HepG2 (cell line): ENCODE data around the gene ATAD1.

Experiments used
- EP300 ChIP-seq, 3 experiments: sonication (generic) in 1 of 3; formaldehyde crosslinking in 1 of 3; IDR thresholded peaks; 2 replicates each; pipeline versions ENCODE4 v1.5.1 to v1.6.1; 2011 to 2020; ENCODE audit warnings: low read depth in 2 of 3, low read length in 2 of 3, borderline replicate concordance in 1 of 3, improper control_type of control experiment in 1 of 3, mild to moderate bottlenecking in 1 of 3, missing genetic modification reagents in 1 of 3, moderate library complexity in 1 of 3
- HDAC2 ChIP-seq: sonication (generic); formaldehyde crosslinking; IDR thresholded peaks from 2 replicates; pipeline ENCODE4 v1.4.0; 2020; ENCODE audit warnings: missing genetic modification reagents
- NPAS2 ChIP-seq: sonication (generic); formaldehyde crosslinking; IDR thresholded peaks from 2 replicates; pipeline ENCODE4 v1.8.0; 2022; ENCODE audit warnings: mild to moderate bottlenecking, missing genetic modification reagents, borderline replicate concordance
- POLR2AphosphoS5 ChIP-seq: IDR thresholded peaks from 2 replicates; pipeline ENCODE4 v1.6.1; 2012; ENCODE audit warnings: low read depth, low read length
- ZNF30 ChIP-seq: sonication (generic); formaldehyde crosslinking; IDR thresholded peaks from 2 replicates; pipeline ENCODE4 v1.5.0; 2020; ENCODE audit warnings: mild to moderate bottlenecking, missing genetic modification reagents
- ZNF75D ChIP-seq: sonication (generic); formaldehyde crosslinking; IDR thresholded peaks from 2 replicates; pipeline ENCODE4 v1.8.1; 2023; ENCODE audit warnings: missing genetic modification reagents, mild to moderate bottlenecking, borderline replicate concordance
- TF ChIP-seq, protein P1 (sequence below): IDR thresholded peaks from 2 replicates; pipeline ENCODE4 v1.6.1; 2012; ENCODE audit warnings: inconsistent platforms
- TF ChIP-seq, protein P2 (sequence below): sonication (generic); formaldehyde crosslinking; IDR thresholded peaks from 2 replicates; pipeline ENCODE4 v1.5.0; 2020; ENCODE audit warnings: mild to moderate bottlenecking, missing genetic modification reagents, moderate library complexity
- TF ChIP-seq, protein P3 (sequence below): sonication (generic); formaldehyde crosslinking; IDR thresholded peaks from 2 replicates; pipeline ENCODE4 v1.4.0; 2020; ENCODE audit warnings: mild to moderate bottlenecking, missing genetic modification reagents
- TF ChIP-seq, protein P4 (sequence below): sonication (generic); formaldehyde crosslinking; IDR thresholded peaks from 2 replicates; pipeline ENCODE4 v1.4.0; 2020; ENCODE audit warnings: missing genetic modification reagents
- TF ChIP-seq, protein P5 (sequence below): sonication (generic); formaldehyde crosslinking; conservative IDR thresholded peaks from 2 replicates; pipeline ENCODE4 v1.4.0; 2020; ENCODE audit warnings: missing genetic modification reagents
- TF ChIP-seq, protein P6 (sequence below): IDR thresholded peaks from 2 replicates; pipeline ENCODE4 v1.6.1; 2016; ENCODE audit warnings: low read depth, missing genetic modification reagents, missing compliant biosample characterization
- TF ChIP-seq, protein P7 (sequence below): IDR thresholded peaks from 2 replicates; pipeline ENCODE4 v1.6.1; 2016
- TF ChIP-seq, protein P8 (sequence below): sonication (generic); formaldehyde crosslinking; IDR thresholded peaks from 2 replicates; pipeline ENCODE4 v1.8.0; 2022; ENCODE audit warnings: missing genetic modification reagents, mild to moderate bottlenecking, moderate library complexity, borderline replicate concordance

DNA sequence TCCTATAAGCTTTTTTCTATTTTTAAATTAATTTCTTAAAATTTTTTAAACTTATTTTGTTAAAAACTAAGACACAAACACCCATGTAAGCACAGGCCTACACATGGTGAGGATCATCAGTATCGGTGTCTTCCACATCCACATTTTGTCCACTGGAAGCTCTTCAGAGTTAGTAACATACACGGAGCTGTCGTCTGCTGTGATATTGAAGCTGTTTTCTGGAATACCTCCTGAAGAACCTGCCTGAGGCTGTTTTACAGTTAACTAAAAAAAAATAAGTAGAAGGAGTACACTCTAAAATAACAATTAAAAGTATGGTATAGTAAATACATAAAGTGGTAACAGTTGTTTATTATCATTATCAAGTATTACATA is 27.6 kb upstream of the ATAD1 start:
- TF ChIP-seq, protein P1, sequence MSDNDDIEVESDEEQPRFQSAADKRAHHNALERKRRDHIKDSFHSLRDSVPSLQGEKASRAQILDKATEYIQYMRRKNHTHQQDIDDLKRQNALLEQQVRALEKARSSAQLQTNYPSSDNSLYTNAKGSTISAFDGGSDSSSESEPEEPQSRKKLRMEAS: no peak
- no peak for TF ChIP-seq ZNF75D (CRISPR knock-in tag)
- TF ChIP-seq, protein P2, sequence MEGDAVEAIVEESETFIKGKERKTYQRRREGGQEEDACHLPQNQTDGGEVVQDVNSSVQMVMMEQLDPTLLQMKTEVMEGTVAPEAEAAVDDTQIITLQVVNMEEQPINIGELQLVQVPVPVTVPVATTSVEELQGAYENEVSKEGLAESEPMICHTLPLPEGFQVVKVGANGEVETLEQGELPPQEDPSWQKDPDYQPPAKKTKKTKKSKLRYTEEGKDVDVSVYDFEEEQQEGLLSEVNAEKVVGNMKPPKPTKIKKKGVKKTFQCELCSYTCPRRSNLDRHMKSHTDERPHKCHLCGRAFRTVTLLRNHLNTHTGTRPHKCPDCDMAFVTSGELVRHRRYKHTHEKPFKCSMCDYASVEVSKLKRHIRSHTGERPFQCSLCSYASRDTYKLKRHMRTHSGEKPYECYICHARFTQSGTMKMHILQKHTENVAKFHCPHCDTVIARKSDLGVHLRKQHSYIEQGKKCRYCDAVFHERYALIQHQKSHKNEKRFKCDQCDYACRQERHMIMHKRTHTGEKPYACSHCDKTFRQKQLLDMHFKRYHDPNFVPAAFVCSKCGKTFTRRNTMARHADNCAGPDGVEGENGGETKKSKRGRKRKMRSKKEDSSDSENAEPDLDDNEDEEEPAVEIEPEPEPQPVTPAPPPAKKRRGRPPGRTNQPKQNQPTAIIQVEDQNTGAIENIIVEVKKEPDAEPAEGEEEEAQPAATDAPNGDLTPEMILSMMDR (CRISPR knock-in tag): no peak
- TF ChIP-seq, protein P3, sequence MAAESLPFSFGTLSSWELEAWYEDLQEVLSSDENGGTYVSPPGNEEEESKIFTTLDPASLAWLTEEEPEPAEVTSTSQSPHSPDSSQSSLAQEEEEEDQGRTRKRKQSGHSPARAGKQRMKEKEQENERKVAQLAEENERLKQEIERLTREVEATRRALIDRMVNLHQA (CRISPR knock-in tag): no peak
- TF ChIP-seq, protein P4, sequence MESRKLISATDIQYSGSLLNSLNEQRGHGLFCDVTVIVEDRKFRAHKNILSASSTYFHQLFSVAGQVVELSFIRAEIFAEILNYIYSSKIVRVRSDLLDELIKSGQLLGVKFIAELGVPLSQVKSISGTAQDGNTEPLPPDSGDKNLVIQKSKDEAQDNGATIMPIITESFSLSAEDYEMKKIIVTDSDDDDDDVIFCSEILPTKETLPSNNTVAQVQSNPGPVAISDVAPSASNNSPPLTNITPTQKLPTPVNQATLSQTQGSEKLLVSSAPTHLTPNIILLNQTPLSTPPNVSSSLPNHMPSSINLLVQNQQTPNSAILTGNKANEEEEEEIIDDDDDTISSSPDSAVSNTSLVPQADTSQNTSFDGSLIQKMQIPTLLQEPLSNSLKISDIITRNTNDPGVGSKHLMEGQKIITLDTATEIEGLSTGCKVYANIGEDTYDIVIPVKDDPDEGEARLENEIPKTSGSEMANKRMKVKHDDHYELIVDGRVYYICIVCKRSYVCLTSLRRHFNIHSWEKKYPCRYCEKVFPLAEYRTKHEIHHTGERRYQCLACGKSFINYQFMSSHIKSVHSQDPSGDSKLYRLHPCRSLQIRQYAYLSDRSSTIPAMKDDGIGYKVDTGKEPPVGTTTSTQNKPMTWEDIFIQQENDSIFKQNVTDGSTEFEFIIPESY: no peak
- TF ChIP-seq, protein P5, sequence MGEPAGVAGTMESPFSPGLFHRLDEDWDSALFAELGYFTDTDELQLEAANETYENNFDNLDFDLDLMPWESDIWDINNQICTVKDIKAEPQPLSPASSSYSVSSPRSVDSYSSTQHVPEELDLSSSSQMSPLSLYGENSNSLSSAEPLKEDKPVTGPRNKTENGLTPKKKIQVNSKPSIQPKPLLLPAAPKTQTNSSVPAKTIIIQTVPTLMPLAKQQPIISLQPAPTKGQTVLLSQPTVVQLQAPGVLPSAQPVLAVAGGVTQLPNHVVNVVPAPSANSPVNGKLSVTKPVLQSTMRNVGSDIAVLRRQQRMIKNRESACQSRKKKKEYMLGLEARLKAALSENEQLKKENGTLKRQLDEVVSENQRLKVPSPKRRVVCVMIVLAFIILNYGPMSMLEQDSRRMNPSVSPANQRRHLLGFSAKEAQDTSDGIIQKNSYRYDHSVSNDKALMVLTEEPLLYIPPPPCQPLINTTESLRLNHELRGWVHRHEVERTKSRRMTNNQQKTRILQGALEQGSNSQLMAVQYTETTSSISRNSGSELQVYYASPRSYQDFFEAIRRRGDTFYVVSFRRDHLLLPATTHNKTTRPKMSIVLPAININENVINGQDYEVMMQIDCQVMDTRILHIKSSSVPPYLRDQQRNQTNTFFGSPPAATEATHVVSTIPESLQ (CRISPR knock-in tag): no peak
- no peak for TF ChIP-seq ZNF30 (CRISPR knock-in tag)
- no peak for TF ChIP-seq NPAS2 (CRISPR knock-in tag)
- TF ChIP-seq, protein P6, sequence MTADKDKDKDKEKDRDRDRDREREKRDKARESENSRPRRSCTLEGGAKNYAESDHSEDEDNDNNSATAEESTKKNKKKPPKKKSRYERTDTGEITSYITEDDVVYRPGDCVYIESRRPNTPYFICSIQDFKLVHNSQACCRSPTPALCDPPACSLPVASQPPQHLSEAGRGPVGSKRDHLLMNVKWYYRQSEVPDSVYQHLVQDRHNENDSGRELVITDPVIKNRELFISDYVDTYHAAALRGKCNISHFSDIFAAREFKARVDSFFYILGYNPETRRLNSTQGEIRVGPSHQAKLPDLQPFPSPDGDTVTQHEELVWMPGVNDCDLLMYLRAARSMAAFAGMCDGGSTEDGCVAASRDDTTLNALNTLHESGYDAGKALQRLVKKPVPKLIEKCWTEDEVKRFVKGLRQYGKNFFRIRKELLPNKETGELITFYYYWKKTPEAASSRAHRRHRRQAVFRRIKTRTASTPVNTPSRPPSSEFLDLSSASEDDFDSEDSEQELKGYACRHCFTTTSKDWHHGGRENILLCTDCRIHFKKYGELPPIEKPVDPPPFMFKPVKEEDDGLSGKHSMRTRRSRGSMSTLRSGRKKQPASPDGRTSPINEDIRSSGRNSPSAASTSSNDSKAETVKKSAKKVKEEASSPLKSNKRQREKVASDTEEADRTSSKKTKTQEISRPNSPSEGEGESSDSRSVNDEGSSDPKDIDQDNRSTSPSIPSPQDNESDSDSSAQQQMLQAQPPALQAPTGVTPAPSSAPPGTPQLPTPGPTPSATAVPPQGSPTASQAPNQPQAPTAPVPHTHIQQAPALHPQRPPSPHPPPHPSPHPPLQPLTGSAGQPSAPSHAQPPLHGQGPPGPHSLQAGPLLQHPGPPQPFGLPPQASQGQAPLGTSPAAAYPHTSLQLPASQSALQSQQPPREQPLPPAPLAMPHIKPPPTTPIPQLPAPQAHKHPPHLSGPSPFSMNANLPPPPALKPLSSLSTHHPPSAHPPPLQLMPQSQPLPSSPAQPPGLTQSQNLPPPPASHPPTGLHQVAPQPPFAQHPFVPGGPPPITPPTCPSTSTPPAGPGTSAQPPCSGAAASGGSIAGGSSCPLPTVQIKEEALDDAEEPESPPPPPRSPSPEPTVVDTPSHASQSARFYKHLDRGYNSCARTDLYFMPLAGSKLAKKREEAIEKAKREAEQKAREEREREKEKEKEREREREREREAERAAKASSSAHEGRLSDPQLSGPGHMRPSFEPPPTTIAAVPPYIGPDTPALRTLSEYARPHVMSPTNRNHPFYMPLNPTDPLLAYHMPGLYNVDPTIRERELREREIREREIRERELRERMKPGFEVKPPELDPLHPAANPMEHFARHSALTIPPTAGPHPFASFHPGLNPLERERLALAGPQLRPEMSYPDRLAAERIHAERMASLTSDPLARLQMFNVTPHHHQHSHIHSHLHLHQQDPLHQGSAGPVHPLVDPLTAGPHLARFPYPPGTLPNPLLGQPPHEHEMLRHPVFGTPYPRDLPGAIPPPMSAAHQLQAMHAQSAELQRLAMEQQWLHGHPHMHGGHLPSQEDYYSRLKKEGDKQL (CRISPR knock-in tag): no peak
- TF ChIP-seq, protein P7, sequence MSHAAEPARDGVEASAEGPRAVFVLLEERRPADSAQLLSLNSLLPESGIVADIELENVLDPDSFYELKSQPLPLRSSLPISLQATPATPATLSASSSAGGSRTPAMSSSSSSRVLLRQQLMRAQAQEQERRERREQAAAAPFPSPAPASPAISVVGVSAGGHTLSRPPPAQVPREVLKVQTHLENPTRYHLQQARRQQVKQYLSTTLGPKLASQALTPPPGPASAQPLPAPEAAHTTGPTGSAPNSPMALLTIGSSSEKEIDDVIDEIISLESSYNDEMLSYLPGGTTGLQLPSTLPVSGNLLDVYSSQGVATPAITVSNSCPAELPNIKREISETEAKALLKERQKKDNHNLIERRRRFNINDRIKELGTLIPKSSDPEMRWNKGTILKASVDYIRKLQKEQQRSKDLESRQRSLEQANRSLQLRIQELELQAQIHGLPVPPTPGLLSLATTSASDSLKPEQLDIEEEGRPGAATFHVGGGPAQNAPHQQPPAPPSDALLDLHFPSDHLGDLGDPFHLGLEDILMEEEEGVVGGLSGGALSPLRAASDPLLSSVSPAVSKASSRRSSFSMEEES (CRISPR knock-in tag): no peak
- TF ChIP-seq EP300 (IDR thresholded peaks at IDR 0.05; ENCODE audit: low read depth in 2 of 2, low read length in 2 of 2): no peak
- no peak for TF ChIP-seq EP300 (CRISPR knock-in tag; IDR thresholded peaks at IDR 0.05; ENCODE audit: borderline replicate concordance)
- TF ChIP-seq HDAC2: no peak
- TF ChIP-seq POLR2AphosphoS5: no peak
- TF ChIP-seq, protein P8, sequence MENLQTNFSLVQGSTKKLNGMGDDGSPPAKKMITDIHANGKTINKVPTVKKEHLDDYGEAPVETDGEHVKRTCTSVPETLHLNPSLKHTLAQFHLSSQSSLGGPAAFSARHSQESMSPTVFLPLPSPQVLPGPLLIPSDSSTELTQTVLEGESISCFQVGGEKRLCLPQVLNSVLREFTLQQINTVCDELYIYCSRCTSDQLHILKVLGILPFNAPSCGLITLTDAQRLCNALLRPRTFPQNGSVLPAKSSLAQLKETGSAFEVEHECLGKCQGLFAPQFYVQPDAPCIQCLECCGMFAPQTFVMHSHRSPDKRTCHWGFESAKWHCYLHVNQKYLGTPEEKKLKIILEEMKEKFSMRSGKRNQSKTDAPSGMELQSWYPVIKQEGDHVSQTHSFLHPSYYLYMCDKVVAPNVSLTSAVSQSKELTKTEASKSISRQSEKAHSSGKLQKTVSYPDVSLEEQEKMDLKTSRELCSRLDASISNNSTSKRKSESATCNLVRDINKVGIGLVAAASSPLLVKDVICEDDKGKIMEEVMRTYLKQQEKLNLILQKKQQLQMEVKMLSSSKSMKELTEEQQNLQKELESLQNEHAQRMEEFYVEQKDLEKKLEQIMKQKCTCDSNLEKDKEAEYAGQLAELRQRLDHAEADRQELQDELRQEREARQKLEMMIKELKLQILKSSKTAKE (CRISPR knock-in tag): no peak
